Neural crest cell (in vitro differentiated cells): ENCODE measurements around the gene ZNF516. TPM values are rescaled to one million over a fixed set of nuclear protein-coding genes. Genes with fewer than 3 reads are reported as not detected.

ENCODE experiments used
- DNase-seq: peaks from one replicate; pipeline ENCODE4 v3.0.0; 2021; ENCODE audit warnings: low read depth, mixed read lengths, low spot score
- H3K27ac Mint-ChIP-seq: one replicate; pipeline ENCODE4 v1.8.0; 2021; ENCODE audit warnings: mild to moderate bottlenecking, mixed read lengths; ENCODE audit not compliant: unreplicated experiment
- H3K27me3 Mint-ChIP-seq: 2 replicates; pipeline ENCODE4 v1.8.0; 2021; ENCODE audit warnings: low read depth, mild to moderate bottlenecking, mixed read lengths
- H3K36me3 Mint-ChIP-seq: 2 replicates; pipeline ENCODE4 v1.8.0; 2021; ENCODE audit warnings: low read depth, mild to moderate bottlenecking, mixed read lengths
- H3K4me1 Mint-ChIP-seq: 2 replicates; pipeline ENCODE4 v1.8.0; 2021; ENCODE audit warnings: mixed read lengths
- H3K4me3 Mint-ChIP-seq: one replicate; pipeline ENCODE4 v1.8.0; 2021; ENCODE audit warnings: mild to moderate bottlenecking, mixed read lengths
- H3K9me3 Mint-ChIP-seq: 2 replicates; pipeline ENCODE4 v1.8.0; 2021; ENCODE audit warnings: mixed read lengths
- total RNA-seq: library from RNA; stranded (reverse); gene quantifications from 2 replicates; pipeline ENCODE4 v1.2.1, GENCODE V29; 2021
- TF ChIP-seq, protein P1 (sequence below): fragments of 200-600 bp; sonication (generic); conservative IDR thresholded peaks from 2 replicates; pipeline ENCODE4 v1.5.0; 2021; ENCODE audit warnings: antibody characterized with exemption, mild to moderate bottlenecking

Gene ZNF516
- total RNA-seq, 1 donor from 2014 or later: 91.2 TPM

DNA sequence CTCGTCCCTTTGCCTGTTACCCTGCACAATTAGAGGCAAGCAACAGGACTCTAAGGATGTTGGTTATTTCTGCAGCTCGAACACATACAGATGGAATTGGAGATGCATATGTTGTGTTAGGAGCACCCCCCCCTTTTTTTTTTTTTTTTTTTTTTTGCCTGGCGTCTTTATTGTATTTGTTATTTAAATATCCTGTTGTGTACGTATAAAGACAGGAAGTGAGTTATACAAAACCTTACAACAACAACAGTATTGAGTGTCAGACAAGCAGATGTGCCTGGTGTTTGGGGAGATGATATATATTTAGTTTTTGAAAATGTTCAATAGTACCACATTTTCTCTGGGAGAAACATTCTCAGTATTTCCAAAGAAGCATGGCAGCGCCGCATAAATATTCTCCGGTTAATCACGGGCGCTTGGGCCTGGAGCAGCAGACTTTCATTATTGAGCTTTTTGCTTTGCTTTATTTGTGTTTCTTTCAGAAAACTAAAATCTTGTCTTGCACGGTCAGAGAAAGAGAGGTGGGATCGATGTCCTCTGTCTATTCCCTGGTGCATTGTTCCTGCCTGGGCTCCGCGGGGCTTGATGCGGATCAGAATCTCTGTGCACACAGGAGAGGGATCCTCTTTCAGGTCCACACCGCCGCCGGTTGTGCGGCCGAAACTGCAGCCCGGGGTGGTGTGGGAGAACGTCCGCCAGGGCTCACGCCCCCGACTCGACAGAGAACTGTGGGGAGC, 23.2 kb upstream of the ZNF516 start:
- Mint-ChIP-seq H3K36me3 (no peaks in the 10 kb centered on the region), H3K27ac (peak overlapping the region; percentile 95), H3K27me3 (no peaks in the 10 kb centered on the region), H3K4me1 (peaks cover 51% of the 10 kb centered on the region), H3K9me3 (no peaks in the 10 kb centered on the region), H3K4me3 (peak overlapping the region; percentile 88)
- DNase-seq: peak; percentile 49
- TF ChIP-seq, protein P1, sequence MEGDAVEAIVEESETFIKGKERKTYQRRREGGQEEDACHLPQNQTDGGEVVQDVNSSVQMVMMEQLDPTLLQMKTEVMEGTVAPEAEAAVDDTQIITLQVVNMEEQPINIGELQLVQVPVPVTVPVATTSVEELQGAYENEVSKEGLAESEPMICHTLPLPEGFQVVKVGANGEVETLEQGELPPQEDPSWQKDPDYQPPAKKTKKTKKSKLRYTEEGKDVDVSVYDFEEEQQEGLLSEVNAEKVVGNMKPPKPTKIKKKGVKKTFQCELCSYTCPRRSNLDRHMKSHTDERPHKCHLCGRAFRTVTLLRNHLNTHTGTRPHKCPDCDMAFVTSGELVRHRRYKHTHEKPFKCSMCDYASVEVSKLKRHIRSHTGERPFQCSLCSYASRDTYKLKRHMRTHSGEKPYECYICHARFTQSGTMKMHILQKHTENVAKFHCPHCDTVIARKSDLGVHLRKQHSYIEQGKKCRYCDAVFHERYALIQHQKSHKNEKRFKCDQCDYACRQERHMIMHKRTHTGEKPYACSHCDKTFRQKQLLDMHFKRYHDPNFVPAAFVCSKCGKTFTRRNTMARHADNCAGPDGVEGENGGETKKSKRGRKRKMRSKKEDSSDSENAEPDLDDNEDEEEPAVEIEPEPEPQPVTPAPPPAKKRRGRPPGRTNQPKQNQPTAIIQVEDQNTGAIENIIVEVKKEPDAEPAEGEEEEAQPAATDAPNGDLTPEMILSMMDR: no peak

GRCh38 chr18:76515576-76515975, 20.5 kb upstream of the ZNF516 start:
- TF ChIP-seq, protein P1: no peak
- no peaks in the 10 kb centered on the region for H3K36me3 Mint-ChIP-seq
- peaks cover 31% of the 10 kb centered on the region for H3K4me1 Mint-ChIP-seq
- DNase-seq: no peak
- H3K27ac Mint-ChIP-seq: no peak overlapping the region
- H3K4me3 Mint-ChIP-seq: no peak overlapping the region
- H3K27me3 Mint-ChIP-seq: no peaks in the 10 kb centered on the region
- H3K9me3 Mint-ChIP-seq: peaks cover 2% of the 10 kb centered on the region

DNA sequence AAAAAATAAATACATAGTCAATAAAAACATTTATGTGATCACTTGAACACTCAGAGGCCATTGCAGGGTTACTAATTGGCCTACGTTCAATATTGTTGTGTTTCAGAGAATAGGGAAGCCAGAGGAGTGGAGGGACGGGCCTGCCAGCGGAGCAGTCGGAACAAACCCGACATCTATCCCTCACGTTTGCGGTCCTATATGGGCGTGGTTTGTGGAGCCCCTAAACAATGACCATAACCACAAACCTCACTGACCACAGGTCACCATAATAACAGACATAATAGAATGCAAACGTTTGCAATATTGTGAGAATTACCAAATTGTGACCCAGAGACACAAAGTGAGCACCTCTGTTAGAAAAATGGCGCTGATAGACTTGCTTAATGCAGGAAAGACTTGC, 19.5 kb upstream of the ZNF516 start:
- TF ChIP-seq, protein P1: no peak
- H3K9me3 Mint-ChIP-seq: peaks cover 2% of the 10 kb centered on the region
- peak overlapping the region; percentile 19 for H3K4me3 Mint-ChIP-seq
- no peaks in the 10 kb centered on the region for H3K36me3 Mint-ChIP-seq
- no peak for DNase-seq
- no peak overlapping the region for H3K27ac Mint-ChIP-seq
- peaks cover 24% of the 10 kb centered on the region for H3K4me1 Mint-ChIP-seq
- no peaks in the 10 kb centered on the region for H3K27me3 Mint-ChIP-seq

- Mint-ChIP-seq H3K27me3 (no peaks in the 10 kb centered on the region), H3K4me3 (no peak overlapping the region), H3K27ac (no peak overlapping the region), H3K36me3 (no peaks in the 10 kb centered on the region), H3K9me3 (no peaks in the 10 kb centered on the region), H3K4me1 (peaks cover 21% of the 10 kb centered on the region)
- TF ChIP-seq, protein P1: no peak
- no peak for DNase-seq
These were observed 12.9 kb upstream of the ZNF516 start for GRCh38 chr18:76507830-76508385.

DNA sequence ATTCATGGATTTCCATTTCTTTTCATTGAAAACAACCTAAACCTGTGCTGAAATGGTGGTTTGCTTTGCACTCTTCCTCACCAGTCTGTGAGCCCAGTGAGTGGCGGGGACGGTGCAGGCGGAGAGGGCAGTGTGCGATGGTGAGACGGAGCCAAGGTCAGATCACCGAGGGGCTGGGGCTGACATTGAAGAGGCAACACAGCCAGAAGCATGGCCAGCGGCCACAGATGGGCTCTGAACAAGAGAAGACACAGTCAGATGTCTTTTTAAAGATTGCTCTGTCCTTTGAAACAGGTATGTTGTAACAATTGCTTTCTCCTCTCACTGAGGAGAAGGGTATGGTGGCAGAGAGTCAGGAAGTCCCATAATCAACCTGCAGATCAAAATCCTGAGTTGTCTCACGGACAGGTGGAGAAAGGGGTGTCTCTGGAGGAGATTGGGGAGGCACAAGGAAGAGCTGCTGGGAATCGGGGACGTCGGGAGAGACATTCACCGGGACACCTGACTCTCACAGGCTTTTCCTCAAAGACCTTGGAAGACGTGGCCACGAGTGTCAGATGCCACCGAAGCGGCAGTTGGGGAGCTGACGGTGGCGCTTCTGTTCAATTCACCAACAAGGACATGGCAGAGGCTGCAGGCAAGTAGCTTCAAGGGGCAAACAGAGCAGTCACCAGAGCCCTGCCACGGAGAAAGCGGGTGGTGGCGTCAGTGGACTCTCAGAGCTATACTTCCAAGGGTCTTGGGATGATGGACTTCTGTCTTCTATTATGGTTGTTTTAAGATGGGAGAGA, 12.1 kb upstream of the ZNF516 start:
- no peaks in the 10 kb centered on the region for H3K9me3 Mint-ChIP-seq
- H3K27ac Mint-ChIP-seq: no peak overlapping the region
- H3K4me3 Mint-ChIP-seq: no peak overlapping the region
- no peak for DNase-seq
- H3K27me3 Mint-ChIP-seq: no peaks in the 10 kb centered on the region
- no peaks in the 10 kb centered on the region for H3K36me3 Mint-ChIP-seq
- TF ChIP-seq, protein P1: no peak
- H3K4me1 Mint-ChIP-seq: peaks cover 24% of the 10 kb centered on the region
